Parathyroid adenoma (tissue), 2 donors: Measurements from ENCODE around the gene TNFRSF8.

ENCODE experiments used
- H2AFZ ChIP-seq: fragments of 300-600 bp; sonication (generic); one replicate; pipeline ENCODE4 v1.7.0; 2017; ENCODE audit warnings: antibody characterized with exemption, mild to moderate bottlenecking
- H3K27ac ChIP-seq: fragments of 300-600 bp; sonication (generic); one replicate; pipeline ENCODE4 v1.7.0; 2017
- H3K27me3 ChIP-seq: fragments of 300-600 bp; sonication (generic); one replicate; pipeline ENCODE4 v1.7.0; 2017; ENCODE audit warnings: low read length; ENCODE audit not compliant: control insufficient read depth, insufficient read depth
- H3K36me3 ChIP-seq: fragments of 300-600 bp; sonication (generic); one replicate; pipeline ENCODE4 v1.7.0; 2017; ENCODE audit warnings: low read length; ENCODE audit not compliant: control insufficient read depth, insufficient read depth
- H3K4me1 ChIP-seq: fragments of 300-600 bp; sonication (generic); one replicate; pipeline ENCODE4 v1.7.0; 2017; ENCODE audit warnings: control low read depth
- H3K4me2 ChIP-seq: fragments of 300-600 bp; sonication (generic); one replicate; pipeline ENCODE4 v1.7.0; 2017; ENCODE audit warnings: low read length
- H3K4me3 ChIP-seq: fragments of 300-600 bp; sonication (generic); one replicate; pipeline ENCODE4 v1.7.0; 2017; ENCODE audit warnings: low read depth, low read length
- H3K79me2 ChIP-seq: fragments of 300-600 bp; sonication (generic); one replicate; pipeline ENCODE4 v1.7.0; 2017; ENCODE audit warnings: control low read depth
- H3K9ac ChIP-seq: fragments of 300-600 bp; sonication (generic); one replicate; pipeline ENCODE4 v1.7.0; 2017; ENCODE audit warnings: mild to moderate bottlenecking
- H3K9me3 ChIP-seq: fragments of 300-600 bp; sonication (generic); one replicate; pipeline ENCODE4 v1.7.0; 2017; ENCODE audit warnings: low read length; ENCODE audit not compliant: control insufficient read depth
- TF ChIP-seq, protein P1 (sequence below): fragments of 300-600 bp; sonication (generic); IDR thresholded peaks from one replicate; pipeline ENCODE4 v1.7.0; 2017; ENCODE audit warnings: antibody characterized with exemption, mild to moderate bottlenecking
- donor health status: primary hyperparathyroidism.

TNFRSF8 gene

DNA sequence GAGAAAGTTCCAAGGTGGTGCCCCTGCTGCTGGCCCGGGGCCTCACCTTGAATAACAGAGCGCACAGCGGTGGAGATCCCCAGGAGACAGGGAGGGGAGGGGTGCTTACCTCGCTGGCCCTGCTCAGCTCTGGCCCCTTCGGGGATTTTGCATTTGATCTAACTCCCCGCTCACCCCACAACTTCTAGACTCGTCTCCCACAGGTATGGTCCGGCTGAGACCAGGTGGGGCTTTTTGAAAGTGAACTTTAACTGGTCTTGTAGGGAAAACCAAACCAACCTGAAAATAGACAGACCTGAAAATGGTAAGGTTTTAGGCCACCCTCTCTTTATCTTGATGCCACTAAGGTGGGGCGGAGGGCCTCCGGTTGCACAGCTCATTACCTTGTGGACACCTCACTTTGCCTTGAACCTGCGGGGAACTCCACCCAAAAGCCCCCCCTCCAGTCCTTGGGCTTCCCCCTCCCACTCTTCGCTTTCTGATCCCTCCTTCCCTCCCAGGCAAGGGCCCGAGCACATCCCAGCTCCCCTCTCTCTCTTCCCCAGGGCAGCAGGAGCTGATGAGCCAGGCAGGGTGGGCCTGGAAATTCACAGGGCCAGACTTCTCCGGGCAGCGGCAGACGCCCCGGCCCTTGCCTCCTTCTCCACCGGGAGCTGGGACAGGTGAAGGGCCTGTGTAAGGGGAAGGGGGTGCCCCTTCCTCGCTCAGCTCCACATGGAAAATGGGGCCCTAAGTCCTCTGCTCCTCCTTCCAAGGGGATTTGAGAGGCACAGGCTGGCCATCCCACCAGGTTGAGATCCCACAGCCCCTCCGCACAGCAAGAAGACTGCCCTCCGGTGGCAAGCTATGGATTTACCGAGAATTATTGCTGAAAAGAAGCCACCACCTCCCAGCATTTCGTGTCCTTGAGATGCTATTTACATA lies 16.1 kb downstream of the TNFRSF8 start:
- Histone ChIP-seq H3K9me3 (no peaks in the 10 kb centered on the region), H3K4me2 (no peak overlapping the region), H3K79me2 (no peaks in the 10 kb centered on the region), H3K4me1 (no peaks in the 10 kb centered on the region), H3K27ac (no peak overlapping the region), H3K4me3 (no peak overlapping the region), H3K9ac (no peak overlapping the region), H3K27me3 (no peaks in the 10 kb centered on the region), H2AFZ (no peak overlapping the region), H3K36me3 (no peaks in the 10 kb centered on the region)
- TF ChIP-seq, protein P1, sequence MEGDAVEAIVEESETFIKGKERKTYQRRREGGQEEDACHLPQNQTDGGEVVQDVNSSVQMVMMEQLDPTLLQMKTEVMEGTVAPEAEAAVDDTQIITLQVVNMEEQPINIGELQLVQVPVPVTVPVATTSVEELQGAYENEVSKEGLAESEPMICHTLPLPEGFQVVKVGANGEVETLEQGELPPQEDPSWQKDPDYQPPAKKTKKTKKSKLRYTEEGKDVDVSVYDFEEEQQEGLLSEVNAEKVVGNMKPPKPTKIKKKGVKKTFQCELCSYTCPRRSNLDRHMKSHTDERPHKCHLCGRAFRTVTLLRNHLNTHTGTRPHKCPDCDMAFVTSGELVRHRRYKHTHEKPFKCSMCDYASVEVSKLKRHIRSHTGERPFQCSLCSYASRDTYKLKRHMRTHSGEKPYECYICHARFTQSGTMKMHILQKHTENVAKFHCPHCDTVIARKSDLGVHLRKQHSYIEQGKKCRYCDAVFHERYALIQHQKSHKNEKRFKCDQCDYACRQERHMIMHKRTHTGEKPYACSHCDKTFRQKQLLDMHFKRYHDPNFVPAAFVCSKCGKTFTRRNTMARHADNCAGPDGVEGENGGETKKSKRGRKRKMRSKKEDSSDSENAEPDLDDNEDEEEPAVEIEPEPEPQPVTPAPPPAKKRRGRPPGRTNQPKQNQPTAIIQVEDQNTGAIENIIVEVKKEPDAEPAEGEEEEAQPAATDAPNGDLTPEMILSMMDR, result no peak

DNA sequence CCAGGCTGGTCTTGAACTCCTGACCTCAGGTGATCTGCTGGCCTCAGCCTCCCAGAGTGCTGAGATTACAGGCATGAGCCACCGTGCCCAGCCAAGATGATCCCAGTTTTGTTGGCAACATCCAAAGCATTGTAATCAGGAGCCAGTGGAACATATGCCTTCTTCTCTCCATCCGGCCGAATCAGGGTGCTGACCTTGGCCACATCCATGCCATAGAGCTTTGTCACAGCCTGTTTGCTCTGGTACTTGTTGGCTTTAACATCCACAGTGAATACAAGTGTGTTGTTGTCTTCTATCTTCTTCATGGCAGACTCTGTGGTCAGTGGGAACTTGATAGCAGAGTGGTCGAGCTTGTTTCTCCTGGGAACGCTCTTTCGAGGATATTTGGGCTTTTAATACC lies 17.1 kb downstream of the TNFRSF8 start:
- H3K9ac ChIP-seq, result no peak overlapping the region
- no peak overlapping the region for H2AFZ ChIP-seq
- TF ChIP-seq, protein P1, result no peak
- H3K79me2 ChIP-seq, result no peaks in the 10 kb centered on the region
- no peaks in the 10 kb centered on the region for H3K9me3 ChIP-seq
- no peak overlapping the region for H3K4me3 ChIP-seq
- H3K36me3 ChIP-seq, result no peaks in the 10 kb centered on the region
- no peak overlapping the region for H3K4me2 ChIP-seq
- no peaks in the 10 kb centered on the region for H3K4me1 ChIP-seq
- no peaks in the 10 kb centered on the region for H3K27me3 ChIP-seq
- no peak overlapping the region for H3K27ac ChIP-seq

DNA sequence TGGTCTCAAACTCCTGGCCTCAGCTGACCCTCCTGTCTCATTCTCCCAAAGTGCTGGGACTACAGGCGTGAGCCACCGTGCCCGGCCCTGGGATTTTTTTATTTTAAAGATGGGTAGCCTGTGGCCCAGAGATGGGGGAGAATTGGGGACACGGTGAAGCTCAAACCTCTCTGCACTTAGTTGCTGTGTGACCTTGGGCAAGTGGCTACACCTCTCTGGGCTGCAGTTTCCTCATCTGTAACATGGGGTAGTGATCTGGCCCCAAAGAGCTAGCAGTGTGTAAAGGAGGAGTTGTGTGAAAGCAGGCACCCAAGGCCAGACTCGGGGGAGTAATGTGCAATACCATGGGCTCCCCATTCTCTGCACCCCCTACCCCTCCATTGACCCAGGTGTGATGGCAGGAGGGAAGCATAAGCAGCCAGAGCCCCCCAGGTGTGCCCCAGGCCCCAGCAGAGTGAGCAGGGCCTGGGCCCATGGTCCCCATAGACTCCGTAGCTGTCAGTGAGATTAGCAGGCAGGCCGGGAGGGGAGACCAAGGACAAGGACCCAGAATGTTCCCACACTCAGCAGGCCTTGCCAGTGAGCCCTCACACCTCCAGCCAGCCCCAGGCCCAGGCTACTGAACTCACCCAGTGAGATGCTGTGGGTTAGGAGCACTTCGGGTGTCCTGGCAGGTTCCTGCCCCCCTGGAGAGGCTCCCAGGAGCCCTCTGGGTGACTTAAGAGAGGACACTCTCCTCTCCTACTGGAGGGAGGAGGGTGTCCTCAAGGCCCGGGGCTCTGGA lies 17.9 kb downstream of the TNFRSF8 start:
- Histone ChIP-seq H2AFZ (no peak overlapping the region), H3K36me3 (no peaks in the 10 kb centered on the region), H3K4me2 (no peak overlapping the region), H3K9ac (no peak overlapping the region), H3K4me3 (no peak overlapping the region), H3K27me3 (no peaks in the 10 kb centered on the region), H3K9me3 (no peaks in the 10 kb centered on the region), H3K27ac (no peak overlapping the region), H3K79me2 (no peaks in the 10 kb centered on the region), H3K4me1 (no peaks in the 10 kb centered on the region)
- TF ChIP-seq, protein P1, result no peak

DNA sequence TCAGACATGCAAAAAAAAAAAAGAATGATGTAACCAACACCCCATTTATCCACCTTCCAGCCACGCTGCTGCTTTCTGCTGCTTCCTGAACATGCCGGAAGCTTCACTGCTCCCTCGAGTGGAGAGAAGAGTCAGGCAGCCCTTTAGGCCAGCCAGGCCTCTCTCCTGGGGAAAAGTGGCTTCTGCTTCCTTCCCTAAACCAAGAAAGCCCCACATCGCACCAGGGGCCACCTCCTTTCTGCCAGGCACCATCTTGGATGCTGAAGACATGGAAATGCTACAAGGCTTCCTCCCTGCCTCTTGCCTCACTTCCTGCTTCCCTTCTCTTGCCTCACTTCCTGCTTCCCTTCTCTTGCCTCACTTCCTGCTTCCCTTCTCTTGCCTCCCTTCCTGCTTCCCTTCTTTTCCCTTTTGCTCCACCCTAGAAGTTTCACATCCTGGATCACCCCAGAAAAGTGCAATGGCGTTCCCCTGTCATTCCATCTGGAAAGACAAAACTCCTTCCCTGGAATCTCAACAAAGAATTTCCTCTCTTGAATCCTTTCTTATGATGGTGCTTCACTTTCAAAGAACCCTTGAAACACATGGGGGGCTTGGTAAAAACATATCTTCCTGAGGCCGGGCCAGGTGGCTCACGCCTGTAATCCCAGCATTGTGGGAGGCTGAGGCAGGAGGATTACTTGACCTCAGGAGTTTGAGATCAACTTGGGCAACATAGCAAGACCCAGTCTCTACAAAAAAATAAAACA lies 18.7 kb downstream of the TNFRSF8 start:
- no peak overlapping the region for H3K4me2 ChIP-seq
- no peaks in the 10 kb centered on the region for H3K4me1 ChIP-seq
- H3K79me2 ChIP-seq, result no peaks in the 10 kb centered on the region
- H3K27me3 ChIP-seq, result no peaks in the 10 kb centered on the region
- no peak overlapping the region for H3K9ac ChIP-seq
- H3K36me3 ChIP-seq, result no peaks in the 10 kb centered on the region
- H3K9me3 ChIP-seq, result no peaks in the 10 kb centered on the region
- H2AFZ ChIP-seq, result no peak overlapping the region
- H3K4me3 ChIP-seq, result no peak overlapping the region
- no peak overlapping the region for H3K27ac ChIP-seq
- TF ChIP-seq, protein P1, result no peak
